K562 (cell line): ENCODE data around the gene MDC1. TPM values are rescaled to one million over a fixed set of nuclear protein-coding genes. Genes with fewer than 3 reads are reported as not detected.
A peak's percentile ranks its signal among the peaks of the same experiment; 100 is the strongest.

Experiments used
- BCL6 ChIP-seq: fragments of 250-450 bp; sonication (Bioruptor Pico); IDR thresholded peaks from 2 replicates; pipeline ENCODE4 v1.4.0; 2020
- CBX3 ChIP-seq, 2 experiments: IDR thresholded peaks; 1 replicate in 1 of 2; 2 replicates in 1 of 2; pipeline ENCODE4 v1.6.1; 2012; ENCODE audit warnings: inconsistent platforms in 2 of 2, low read length in 2 of 2, borderline replicate concordance in 1 of 2, control low read depth in 1 of 2
- KDM2B ChIP-seq: fragments of 250-450 bp; sonication (Bioruptor Pico); IDR thresholded peaks from 2 replicates; pipeline ENCODE4 v1.8.0; 2021; ENCODE audit warnings: mild to moderate bottlenecking, moderate library complexity
- KLF6 ChIP-seq: fragments of 250-450 bp; sonication (Bioruptor Pico); IDR thresholded peaks from 2 replicates; pipeline ENCODE4 v1.4.0; 2020; ENCODE audit warnings: mild to moderate bottlenecking, moderate library complexity, borderline replicate concordance
- NR4A1 ChIP-seq, 2 experiments: fragments of 250-450 bp in 1 of 2; fragments of 450-650 bp in 1 of 2; sonication (Bioruptor Pico) in 1 of 2; IDR thresholded peaks; 2 replicates each; pipeline versions ENCODE4 v1.4.0 to v1.6.1; 2016 to 2020; ENCODE audit warnings: mild to moderate bottlenecking in 2 of 2, missing compliant biosample characterization in 1 of 2, missing genetic modification characterization in 1 of 2, moderate library complexity in 1 of 2
- POLR2H ChIP-seq: IDR thresholded peaks from 2 replicates; pipeline ENCODE4 v1.6.1; 2016; ENCODE audit warnings: missing genetic modification characterization, low read depth, mild to moderate bottlenecking, control low read depth, missing compliant biosample characterization, moderate library complexity
- POU5F1 ChIP-seq: fragments of 150-350 bp; IDR thresholded peaks from 2 replicates; pipeline ENCODE4 v1.6.1; 2014; ENCODE audit warnings: borderline replicate concordance, low read length, low read depth, mild to moderate bottlenecking; ENCODE audit not compliant: partially characterized antibody
- TSC22D4 ChIP-seq: fragments of 450-650 bp; IDR thresholded peaks from 2 replicates; pipeline ENCODE4 v1.6.1; 2016; ENCODE audit warnings: missing genetic modification characterization, missing biosample characterization, control low read depth
- ZBTB1 ChIP-seq: sonication (generic); formaldehyde crosslinking; IDR thresholded peaks from 2 replicates; pipeline ENCODE4 v1.8.1; 2023; ENCODE audit warnings: missing genetic modification reagents, low read depth, mild to moderate bottlenecking, borderline replicate concordance
- ZNF165 ChIP-seq: fragments of 250-450 bp; sonication (Bioruptor Pico); IDR thresholded peaks from 2 replicates; pipeline ENCODE4 v1.4.0; 2020; ENCODE audit warnings: borderline replicate concordance
- polyA plus RNA-seq, 8 experiments: library from polyadenylated mRNA; depleted of rRNA in 4 of 8; stranded (reverse) in 5 of 8; unstranded in 3 of 8; fragments of >200 nt; fragmentation: Nextera tagmentation in 2 of 8; fragmentation: Illumina TruSeq in 1 of 8; extraction: Ambion mirVana in 2 of 8; extraction: Trizol in 1 of 8; gene quantifications; 2 replicates each; pipeline versions ENCODE4 v1.2.1 to v1.2.3, GENCODE V29; 2011 to 2014; ENCODE audit warnings: inconsistent platforms in 1 of 8, missing spikeins in 1 of 8
- total RNA-seq, 7 experiments: library from RNA; depleted of rRNA in 6 of 7; stranded (reverse); fragments of >200 nt in 6 of 7; fragmentation: Illumina TruSeq in 2 of 7; extraction: Trizol in 2 of 7; gene quantifications; 2 replicates each; pipeline versions ENCODE4 v1.2.1 to v1.2.3, GENCODE V29; 2011 to 2021; ENCODE audit warnings: low replicate concordance in 1 of 7
- TF ChIP-seq, protein P1 (sequence below): sonication (generic); formaldehyde crosslinking; IDR thresholded peaks from 2 replicates; pipeline ENCODE4 v1.8.0; 2022; ENCODE audit warnings: mild to moderate bottlenecking, missing genetic modification reagents
- TF ChIP-seq, protein P2 (sequence below), 2 experiments: fragments of 450-650 bp; IDR thresholded peaks; 2 replicates each; pipeline ENCODE4 v1.6.1; 2018; ENCODE audit warnings: mild to moderate bottlenecking in 2 of 2, low read depth in 1 of 2; ENCODE audit not compliant: partially characterized antibody in 2 of 2
- TF ChIP-seq, protein P3 (sequence below): fragments of 450-650 bp; IDR thresholded peaks from 2 replicates; pipeline ENCODE4 v1.6.1; 2016; ENCODE audit warnings: borderline replicate concordance
- TF ChIP-seq, protein P4 (sequence below): fragments of 250-450 bp; sonication (Bioruptor Pico); IDR thresholded peaks from 2 replicates; pipeline ENCODE4 v1.5.0; 2021

The MDC1 gene
- total and polyA plus RNA-seq, 9 of the 15 experiments (the other 6 are each of a cell fraction or from before 2014, with no cell fraction given), result 8.2 to 114 (median 20.0) TPM

DNA sequence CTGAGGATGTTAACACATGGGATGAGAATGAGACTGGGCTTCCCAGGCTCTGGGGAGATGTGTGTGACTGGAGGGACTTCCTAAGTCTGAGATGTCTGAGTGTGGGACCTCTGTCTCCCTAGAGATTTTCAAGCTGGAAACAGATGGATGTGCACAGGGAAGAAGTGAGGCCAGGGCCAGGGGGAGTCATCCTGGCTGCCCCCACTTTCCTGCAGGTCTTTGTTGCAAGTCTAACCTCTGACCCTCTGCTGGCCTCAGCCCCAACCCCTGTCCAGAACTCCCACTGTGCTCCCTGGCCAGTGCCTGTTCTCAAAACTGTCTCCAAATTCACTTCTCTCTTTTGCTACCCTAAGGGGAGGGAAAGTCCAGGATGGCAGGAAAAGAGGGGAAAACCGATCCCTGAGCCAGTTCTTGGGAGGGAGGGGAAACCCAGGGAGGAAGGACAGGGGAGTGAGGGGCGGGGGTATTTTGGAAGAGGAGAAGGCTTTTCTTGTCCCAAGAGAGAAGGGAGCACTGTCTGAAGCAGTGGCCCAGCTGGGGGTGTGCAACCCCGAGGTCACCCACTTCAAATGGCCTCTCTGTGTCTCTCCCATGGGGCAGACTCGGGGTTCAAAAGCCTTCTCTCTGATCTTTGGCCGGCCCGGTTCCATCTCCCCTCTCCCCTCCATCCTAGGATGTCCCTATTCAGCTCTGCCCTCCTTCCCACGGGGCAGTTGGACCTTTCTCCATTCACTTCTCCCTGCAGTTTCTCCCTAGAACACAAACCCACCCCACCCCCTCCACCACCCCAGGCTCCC, 33.7 kb downstream of the MDC1 start (continued):
- TF ChIP-seq POLR2H (tag), result no peak
- TF ChIP-seq, protein P1, sequence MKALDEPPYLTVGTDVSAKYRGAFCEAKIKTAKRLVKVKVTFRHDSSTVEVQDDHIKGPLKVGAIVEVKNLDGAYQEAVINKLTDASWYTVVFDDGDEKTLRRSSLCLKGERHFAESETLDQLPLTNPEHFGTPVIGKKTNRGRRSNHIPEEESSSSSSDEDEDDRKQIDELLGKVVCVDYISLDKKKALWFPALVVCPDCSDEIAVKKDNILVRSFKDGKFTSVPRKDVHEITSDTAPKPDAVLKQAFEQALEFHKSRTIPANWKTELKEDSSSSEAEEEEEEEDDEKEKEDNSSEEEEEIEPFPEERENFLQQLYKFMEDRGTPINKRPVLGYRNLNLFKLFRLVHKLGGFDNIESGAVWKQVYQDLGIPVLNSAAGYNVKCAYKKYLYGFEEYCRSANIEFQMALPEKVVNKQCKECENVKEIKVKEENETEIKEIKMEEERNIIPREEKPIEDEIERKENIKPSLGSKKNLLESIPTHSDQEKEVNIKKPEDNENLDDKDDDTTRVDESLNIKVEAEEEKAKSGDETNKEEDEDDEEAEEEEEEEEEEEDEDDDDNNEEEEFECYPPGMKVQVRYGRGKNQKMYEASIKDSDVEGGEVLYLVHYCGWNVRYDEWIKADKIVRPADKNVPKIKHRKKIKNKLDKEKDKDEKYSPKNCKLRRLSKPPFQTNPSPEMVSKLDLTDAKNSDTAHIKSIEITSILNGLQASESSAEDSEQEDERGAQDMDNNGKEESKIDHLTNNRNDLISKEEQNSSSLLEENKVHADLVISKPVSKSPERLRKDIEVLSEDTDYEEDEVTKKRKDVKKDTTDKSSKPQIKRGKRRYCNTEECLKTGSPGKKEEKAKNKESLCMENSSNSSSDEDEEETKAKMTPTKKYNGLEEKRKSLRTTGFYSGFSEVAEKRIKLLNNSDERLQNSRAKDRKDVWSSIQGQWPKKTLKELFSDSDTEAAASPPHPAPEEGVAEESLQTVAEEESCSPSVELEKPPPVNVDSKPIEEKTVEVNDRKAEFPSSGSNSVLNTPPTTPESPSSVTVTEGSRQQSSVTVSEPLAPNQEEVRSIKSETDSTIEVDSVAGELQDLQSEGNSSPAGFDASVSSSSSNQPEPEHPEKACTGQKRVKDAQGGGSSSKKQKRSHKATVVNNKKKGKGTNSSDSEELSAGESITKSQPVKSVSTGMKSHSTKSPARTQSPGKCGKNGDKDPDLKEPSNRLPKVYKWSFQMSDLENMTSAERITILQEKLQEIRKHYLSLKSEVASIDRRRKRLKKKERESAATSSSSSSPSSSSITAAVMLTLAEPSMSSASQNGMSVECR, result peak; percentile 83
- TF ChIP-seq KDM2B, result no peak
- TF ChIP-seq CBX3 (IDR thresholded peaks at IDR 0.05; ENCODE audit: borderline replicate concordance in 1 of 2, low read length in 2 of 2), result no peak
- no peak for TF ChIP-seq NR4A1 (CRISPR knock-in tag; IDR thresholded peaks at IDR 0.05)
- no peak for TF ChIP-seq NR4A1 (tag; IDR thresholded peaks at IDR 0.05)
- TF ChIP-seq TSC22D4, result no peak
- TF ChIP-seq, protein P2, sequence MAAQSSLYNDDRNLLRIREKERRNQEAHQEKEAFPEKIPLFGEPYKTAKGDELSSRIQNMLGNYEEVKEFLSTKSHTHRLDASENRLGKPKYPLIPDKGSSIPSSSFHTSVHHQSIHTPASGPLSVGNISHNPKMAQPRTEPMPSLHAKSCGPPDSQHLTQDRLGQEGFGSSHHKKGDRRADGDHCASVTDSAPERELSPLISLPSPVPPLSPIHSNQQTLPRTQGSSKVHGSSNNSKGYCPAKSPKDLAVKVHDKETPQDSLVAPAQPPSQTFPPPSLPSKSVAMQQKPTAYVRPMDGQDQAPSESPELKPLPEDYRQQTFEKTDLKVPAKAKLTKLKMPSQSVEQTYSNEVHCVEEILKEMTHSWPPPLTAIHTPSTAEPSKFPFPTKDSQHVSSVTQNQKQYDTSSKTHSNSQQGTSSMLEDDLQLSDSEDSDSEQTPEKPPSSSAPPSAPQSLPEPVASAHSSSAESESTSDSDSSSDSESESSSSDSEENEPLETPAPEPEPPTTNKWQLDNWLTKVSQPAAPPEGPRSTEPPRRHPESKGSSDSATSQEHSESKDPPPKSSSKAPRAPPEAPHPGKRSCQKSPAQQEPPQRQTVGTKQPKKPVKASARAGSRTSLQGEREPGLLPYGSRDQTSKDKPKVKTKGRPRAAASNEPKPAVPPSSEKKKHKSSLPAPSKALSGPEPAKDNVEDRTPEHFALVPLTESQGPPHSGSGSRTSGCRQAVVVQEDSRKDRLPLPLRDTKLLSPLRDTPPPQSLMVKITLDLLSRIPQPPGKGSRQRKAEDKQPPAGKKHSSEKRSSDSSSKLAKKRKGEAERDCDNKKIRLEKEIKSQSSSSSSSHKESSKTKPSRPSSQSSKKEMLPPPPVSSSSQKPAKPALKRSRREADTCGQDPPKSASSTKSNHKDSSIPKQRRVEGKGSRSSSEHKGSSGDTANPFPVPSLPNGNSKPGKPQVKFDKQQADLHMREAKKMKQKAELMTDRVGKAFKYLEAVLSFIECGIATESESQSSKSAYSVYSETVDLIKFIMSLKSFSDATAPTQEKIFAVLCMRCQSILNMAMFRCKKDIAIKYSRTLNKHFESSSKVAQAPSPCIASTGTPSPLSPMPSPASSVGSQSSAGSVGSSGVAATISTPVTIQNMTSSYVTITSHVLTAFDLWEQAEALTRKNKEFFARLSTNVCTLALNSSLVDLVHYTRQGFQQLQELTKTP (IDR thresholded peaks at IDR 0.05; ENCODE audit: low read depth in 1 of 2, partially characterized antibody in 2 of 2), result peak in 1 of 2 experiments; percentile 19
- no peak for TF ChIP-seq KLF6 (CRISPR knock-in tag)
- TF ChIP-seq, protein P3, sequence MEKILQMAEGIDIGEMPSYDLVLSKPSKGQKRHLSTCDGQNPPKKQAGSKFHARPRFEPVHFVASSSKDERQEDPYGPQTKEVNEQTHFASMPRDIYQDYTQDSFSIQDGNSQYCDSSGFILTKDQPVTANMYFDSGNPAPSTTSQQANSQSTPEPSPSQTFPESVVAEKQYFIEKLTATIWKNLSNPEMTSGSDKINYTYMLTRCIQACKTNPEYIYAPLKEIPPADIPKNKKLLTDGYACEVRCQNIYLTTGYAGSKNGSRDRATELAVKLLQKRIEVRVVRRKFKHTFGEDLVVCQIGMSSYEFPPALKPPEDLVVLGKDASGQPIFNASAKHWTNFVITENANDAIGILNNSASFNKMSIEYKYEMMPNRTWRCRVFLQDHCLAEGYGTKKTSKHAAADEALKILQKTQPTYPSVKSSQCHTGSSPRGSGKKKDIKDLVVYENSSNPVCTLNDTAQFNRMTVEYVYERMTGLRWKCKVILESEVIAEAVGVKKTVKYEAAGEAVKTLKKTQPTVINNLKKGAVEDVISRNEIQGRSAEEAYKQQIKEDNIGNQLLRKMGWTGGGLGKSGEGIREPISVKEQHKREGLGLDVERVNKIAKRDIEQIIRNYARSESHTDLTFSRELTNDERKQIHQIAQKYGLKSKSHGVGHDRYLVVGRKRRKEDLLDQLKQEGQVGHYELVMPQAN, result no peak
- TF ChIP-seq ZBTB1 (CRISPR knock-in tag), result no peak
- TF ChIP-seq ZNF165 (CRISPR knock-in tag), result no peak
- TF ChIP-seq BCL6 (CRISPR knock-in tag), result no peak
- TF ChIP-seq, protein P4, sequence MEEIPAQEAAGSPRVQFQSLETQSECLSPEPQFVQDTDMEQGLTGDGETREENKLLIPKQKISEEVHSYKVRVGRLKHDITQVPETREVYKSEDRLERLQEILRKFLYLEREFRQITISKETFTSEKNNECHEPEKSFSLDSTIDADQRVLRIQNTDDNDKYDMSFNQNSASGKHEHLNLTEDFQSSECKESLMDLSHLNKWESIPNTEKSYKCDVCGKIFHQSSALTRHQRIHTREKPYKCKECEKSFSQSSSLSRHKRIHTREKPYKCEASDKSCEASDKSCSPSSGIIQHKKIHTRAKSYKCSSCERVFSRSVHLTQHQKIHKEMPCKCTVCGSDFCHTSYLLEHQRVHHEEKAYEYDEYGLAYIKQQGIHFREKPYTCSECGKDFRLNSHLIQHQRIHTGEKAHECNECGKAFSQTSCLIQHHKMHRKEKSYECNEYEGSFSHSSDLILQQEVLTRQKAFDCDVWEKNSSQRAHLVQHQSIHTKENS, result no peak
- TF ChIP-seq POU5F1, result no peak
